Activated CD8-positive, alpha-beta memory T cell treated with anti-CD3 and anti-CD28 coated beads, Interleukin-2, amount 50 U/mL, for 1 hour (primary cell): Measurements from ENCODE around the gene FAM47C.
"Not testable (repeated sequence)": the region's sequence is repeated elsewhere in the genome, so short reads cannot be mapped to it uniquely, and the experiment has no call there.

Experiments
- DNase-seq: peaks from one replicate; pipeline ENCODE4 v3.0.0-alpha.2; 2020; ENCODE audit errors: extremely low read depth

Gene FAM47C

GRCh38 chrX:37008182-37008581 lies at the start of gene FAM47C:
TSS of gene FAM47C (plus strand) at chrX:37008366. CDS start at chrX:37008411, 45 bp downstream.
- DNase-seq = not testable (repeated sequence)

- no peak for DNase-seq
Observed at GRCh38 chrX:36961590-36961989, 46.6 kb upstream of the FAM47C start.

- DNase-seq = no peak
Observed at GRCh38 chrX:36963069-36963808, 44.9 kb upstream of the FAM47C start.

GRCh38 chrX:36963852-36964251 lies 44.3 kb upstream of the FAM47C start:
- DNase-seq = no peak

- no peak for DNase-seq
Observed at GRCh38 chrX:36973575-36973974, 34.6 kb upstream of the FAM47C start.

- DNase-seq = no peak
Observed at GRCh38 chrX:36974911-36975310, 33.3 kb upstream of the FAM47C start.

- DNase-seq = no peak
Observed at GRCh38 chrX:36978886-36979285, 29.3 kb upstream of the FAM47C start.

GRCh38 chrX:36983831-36984230 lies 24.3 kb upstream of the FAM47C start:
- no peak for DNase-seq

- not testable (repeated sequence) for DNase-seq
Observed at GRCh38 chrX:36985416-36986209, 22.6 kb upstream of the FAM47C start.

- no peak for DNase-seq
Observed at GRCh38 chrX:36986231-36986630, 21.9 kb upstream of the FAM47C start.

- not testable (repeated sequence) for DNase-seq
Observed at GRCh38 chrX:36987212-36987611, 21.0 kb upstream of the FAM47C start.

GRCh38 chrX:37000140-37000539 lies 8.0 kb upstream of the FAM47C start:
- no peak for DNase-seq

- no peak for DNase-seq
Observed at GRCh38 chrX:37010496-37010895, 2.3 kb downstream of the FAM47C start.

- not testable (repeated sequence) for DNase-seq
Observed at GRCh38 chrX:37034260-37034659, 26.1 kb downstream of the FAM47C start.

- not testable (repeated sequence) for DNase-seq
Observed at GRCh38 chrX:37036674-37037220, 28.6 kb downstream of the FAM47C start.

GRCh38 chrX:37038814-37039213 lies 30.6 kb downstream of the FAM47C start:
- not testable (repeated sequence) for DNase-seq

- not testable (repeated sequence) for DNase-seq
Observed at GRCh38 chrX:37042956-37043885, 35.1 kb downstream of the FAM47C start.

GRCh38 chrX:37047776-37048175 lies 39.6 kb downstream of the FAM47C start:
- DNase-seq = no peak

GRCh38 chrX:37057572-37057971 lies 49.4 kb downstream of the FAM47C start:
- DNase-seq = not testable (repeated sequence)

GRCh38 chrX:37060999-37061398 lies 52.8 kb downstream of the FAM47C start:
- no peak for DNase-seq
